Right renal pelvis (tissue), 4 donors: Measurements from ENCODE around the gene DCBLD2. TPM values are rescaled to one million over a fixed set of nuclear protein-coding genes. Genes with fewer than 3 reads are reported as not detected.

ENCODE experiments used
- DNase-seq, 4 donors: peaks; one replicate each; pipeline ENCODE4 v3.0.0-alpha.2; 2013; ENCODE audit warnings: low read depth in 4 of 4, low spot score in 3 of 4, missing footprints in 1 of 4
- polyA plus RNA-seq, 4 donors: library from polyadenylated mRNA; unstranded; fragments of 120-200 nt; gene quantifications; one replicate each; pipeline ENCODE4 v1.2.1, GENCODE V29; 2013; ENCODE audit not compliant: insufficient read length in 4 of 4

DCBLD2 gene
- polyA plus RNA-seq, 4 donors, result 42.8 to 57.7 (median 53.0) TPM

DNA sequence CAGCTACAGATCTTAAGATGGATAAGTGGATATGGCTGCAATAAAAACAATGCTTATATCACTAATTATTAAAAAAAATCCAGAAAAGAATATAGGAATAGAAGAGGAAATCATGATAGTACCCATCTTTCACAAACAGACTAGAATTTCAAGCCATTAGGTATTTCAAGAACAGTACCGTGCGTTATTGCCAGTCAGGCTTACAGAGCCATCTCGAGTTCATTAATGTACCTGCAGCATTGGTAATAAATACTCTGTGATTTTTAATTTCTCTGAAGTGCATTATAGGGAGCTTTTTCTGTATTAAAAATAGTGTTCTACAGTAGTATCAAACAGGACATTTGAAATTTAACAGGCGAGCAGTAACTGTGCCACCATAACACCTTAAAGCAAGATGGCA lies 102.7 kb downstream of the DCBLD2 start:
- DNase-seq, result no peak

DNA sequence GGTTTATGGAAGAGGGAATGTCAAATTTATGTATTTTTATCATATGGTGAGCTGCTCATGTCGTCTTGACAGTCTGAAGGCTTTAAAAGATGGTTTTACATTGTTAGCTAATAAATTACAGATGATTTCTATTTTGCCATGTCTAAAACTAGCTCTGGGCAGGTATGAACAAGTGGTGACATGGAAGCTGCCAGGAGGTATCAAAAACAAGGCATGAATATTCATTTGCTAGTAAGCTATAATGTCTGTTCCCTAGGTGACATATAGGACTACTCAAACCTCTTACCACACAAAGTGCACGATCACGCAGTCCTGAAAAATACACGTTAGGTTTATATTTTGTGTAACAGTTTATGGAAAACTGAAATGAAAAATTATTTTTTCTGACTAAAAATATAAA lies 103.6 kb downstream of the DCBLD2 start:
- DNase-seq, result no peak

DNA sequence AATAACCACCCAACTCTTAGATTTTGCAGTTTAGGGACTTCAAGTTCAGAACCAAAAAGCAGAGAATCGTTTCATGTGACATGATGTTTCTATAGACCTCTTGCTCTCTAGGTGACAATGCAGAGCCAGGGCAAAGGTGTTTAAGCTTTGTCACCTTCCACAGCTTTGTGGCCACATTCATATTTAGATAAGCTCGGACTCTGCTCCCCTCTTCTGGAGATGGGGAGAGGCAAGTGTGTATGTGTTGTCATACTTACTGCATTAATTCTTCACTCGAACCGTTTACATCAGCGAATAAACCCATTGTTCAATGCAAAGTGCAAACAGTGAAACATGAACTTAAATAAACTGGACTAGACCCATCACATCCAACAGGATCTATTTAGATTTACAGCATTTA lies 105.2 kb downstream of the DCBLD2 start:
- DNase-seq, result no peak

DNA sequence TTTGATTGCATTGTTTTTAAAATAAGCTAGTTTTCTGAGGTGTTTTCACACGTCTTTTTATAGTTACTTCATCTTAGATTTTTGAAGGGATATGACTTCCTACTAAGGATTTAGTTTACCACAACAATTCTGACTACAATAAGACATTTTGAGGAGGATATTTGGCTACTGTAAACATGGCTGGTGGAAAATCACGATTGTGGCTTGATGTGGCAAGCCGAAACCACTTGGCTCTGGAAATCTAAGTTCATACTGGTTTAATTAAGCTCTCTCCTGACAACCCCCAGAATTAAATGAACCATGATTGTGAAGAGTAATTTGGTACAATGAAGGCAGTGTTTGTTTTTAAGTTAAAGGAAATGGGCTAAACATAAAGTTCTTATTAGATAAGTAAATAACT lies 107.5 kb downstream of the DCBLD2 start:
- no peak for DNase-seq

DNA sequence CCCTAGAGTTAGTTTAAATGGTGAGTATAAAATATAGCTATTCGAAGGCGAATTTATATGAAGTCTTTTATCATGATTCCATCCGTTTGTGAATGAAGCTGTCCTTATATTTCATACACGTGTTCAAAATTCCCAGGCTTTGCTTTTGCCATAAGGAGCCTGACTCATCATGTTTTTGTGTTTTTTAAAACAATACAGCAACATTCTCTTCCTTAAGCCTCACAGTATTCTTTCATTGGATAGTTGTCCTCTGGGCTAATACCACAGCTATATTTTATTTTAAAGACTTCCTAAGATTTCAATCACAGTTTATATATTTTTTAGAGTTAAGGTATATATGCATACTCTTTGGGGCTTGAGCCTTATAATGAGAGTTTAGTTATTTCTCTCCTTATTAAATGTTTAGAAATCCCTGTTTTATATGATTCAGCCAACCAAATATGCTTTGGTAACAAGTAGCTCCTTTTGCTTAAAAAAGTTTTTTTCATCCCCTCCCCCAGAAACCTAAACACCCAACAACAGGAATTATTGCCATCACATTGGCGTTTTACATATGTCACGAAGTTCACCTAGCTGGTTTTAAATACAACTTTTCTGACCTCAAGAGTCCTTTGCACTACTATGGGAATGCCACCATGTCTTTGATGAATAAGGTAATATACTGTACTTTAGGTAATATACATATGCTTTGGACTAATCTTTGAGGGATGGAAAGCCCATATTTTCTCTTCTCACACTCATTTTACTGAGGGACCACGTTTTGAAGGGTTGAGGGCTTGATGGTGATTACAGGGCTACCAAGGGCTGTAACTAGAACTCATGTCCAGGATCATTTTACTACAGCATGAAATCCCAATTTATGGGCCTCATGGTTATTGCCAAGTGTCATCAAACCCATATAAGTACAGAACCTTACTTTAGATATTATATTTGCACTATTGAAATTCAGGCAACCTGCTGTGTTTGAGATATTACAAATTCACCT lies 109.9 kb downstream of the DCBLD2 start:
- DNase-seq, result no peak

DNA sequence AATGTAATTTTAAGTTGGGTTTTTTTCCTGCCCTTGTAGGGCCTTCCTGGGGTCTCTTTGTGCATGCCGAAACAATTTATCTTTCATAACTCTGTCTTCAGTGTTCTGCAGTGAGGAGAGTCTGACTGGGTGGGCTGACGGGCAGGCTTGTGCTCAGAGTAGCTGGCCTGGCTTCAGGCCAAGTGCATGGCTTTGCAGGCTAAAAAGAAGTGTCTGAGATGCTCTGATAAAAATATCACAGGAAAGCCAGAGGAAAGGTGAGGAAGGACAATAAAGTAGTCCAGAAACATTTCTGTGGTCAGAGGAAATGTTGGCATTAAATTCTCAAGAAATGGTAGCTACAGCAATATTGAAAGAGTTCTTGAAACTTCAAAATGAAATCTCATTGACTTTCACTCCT lies 112.8 kb downstream of the DCBLD2 start:
- DNase-seq, result no peak

DNA sequence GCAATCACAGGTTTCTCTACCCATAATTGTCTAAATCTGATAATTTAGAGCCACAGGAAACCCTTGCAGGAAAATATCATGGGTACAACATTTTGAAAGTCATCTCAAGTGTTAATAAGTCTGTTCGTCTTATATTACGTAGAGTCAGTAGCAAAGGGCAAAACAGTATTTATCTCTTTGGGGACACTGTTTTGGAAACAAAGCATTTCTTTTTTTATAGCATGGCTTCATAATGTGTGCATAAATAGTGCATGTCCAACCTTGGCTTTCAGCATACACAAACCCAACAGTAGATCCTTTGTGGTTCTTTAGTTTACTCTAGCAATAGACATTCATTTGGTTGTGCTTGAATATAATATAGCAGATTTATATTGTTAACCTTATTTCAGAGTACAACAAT lies 114.3 kb downstream of the DCBLD2 start:
- no peak for DNase-seq

DNA sequence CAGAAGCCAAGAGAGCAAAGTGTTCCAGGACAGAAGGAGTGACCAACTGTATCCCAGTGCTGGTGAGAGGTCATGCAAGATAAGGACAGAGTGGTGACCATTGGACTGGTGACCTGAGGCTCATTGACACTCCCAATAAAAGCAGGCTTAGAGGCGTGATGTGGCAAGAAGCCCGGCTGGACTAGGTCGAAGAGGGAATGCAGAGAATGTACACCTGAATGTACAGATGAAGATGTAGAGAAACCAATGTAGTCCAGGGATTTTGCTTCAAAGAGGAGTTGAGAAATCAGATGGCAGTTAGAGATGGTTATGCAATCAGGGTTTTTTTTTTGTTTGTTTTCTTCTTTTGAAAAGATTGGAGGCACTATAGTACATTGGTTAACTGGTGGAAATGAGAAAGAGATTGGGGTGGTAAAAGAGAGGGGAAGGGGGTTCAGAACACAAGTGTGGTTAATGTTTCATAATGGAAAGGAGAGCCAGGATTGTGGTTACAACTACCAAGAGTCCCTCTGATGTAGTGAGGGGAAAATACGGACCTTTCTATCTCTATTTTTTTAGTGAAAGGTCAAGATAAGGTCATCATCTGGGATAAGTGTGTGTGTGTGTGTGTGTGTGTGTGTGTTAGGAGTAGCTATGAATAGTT lies 115.0 kb downstream of the DCBLD2 start:
- DNase-seq, result no peak

DNA sequence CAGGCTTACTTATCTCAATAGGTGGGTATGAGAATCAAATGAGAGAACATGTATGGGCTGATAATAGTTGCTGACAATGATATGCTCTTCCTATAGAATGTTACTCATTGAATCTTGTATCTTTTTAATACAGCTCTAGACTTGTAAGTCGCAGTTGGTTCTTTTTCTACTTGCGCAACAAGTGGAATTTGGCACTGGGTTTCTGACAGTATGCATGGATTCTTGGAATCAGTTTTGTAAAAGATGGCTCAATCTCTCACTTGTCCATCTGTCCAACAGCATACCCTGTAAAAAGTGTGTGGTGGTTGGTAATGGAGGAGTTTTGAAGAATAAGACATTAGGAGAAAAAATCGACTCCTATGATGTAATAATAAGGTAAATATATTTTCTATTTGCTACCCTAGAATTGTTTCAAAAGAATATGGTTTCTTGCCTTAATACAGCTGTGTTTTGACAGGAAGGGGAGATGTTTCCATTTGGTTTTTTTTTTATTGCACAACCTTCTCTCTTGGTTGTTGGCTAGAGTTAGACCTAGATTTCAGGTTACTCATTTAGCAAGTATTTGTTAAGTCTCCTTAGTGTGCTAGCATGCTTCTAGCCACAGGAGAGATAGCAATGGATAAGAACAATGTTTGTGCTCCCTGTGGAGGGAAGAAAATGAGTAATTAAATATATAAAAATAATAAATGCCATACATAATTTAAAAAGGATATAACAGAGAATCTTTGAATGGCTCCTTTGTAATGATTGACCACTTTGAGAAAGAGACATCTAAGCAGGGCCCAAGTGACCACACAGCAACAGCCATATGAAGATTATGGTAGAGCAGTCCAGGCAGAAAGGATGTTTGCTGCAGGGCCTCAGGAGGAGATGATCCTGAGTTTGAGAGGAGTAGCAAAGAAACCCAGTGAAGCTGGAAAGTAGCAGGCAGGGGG lies 116.6 kb downstream of the DCBLD2 start:
- no peak for DNase-seq

DNA sequence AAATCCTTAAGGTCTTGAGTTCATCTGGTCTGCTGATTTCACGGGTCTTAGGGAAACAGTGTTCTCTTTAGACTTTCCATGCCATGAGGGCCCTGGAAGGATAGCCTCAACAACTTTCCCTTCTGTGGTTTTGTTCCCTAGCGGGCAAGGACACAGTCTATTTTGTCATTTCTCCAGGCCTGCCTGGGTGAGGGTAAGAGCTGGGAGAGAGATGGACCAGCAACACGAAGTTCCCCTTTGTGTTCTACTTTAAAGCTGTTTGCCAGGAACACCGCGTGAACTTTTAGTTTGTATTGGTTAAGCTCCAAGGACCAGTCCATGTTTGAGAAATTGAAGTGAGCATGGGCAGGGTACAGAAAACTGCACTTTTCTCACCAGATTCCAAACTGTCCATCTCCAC lies 117.5 kb downstream of the DCBLD2 start:
- no peak for DNase-seq

DNA sequence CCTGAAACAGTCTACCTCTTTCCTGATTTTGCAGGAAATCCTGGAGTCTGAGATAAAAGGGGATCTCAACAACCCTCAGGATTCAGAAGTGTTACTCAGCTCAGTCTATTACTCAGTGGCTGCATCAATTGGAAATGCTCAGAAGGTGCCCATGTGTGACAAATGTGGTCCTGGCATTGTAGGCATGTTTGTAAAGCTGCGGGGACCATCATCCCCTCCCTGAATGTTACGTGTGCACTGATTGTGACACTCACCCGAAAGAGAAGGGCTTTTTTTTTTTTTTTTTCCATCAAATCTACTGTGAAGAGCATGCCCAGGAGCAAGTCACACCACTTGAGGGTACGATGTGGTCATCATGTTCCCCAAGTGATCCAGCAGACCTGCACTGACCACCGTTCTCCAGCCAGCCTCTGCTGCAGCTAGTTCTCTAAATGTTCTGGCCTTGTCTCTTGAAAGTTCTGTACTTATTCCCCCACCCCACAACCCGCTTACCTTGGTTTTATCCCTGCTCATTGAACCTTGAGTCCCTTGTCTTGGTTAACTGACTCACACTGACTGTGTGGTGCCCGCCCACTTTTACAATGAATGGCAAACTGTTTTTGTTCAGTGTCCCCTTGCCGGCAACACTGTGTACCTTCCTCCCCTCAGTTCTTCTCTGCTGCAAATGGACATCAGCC lies 118.5 kb downstream of the DCBLD2 start:
- no peak for DNase-seq

DNA sequence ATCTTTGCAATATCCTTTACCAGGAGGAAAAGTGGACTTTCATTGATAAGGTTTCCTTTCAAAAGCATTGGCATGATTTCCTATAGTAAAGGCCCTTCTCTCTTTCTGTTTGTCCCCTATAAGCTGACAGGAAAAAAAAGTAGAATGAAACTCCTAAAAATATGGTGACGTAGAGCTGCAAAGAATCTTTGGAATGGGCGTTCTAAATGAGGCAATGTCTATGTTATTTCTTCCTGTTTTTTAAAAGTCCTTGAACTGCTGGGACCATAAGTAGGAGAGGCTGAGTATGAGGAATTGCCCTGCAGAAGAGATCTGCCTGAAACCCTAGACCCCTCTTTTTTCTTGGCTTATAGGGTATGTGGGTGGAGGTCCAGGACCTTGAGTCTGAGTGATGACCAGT lies 121.2 kb downstream of the DCBLD2 start:
- DNase-seq, result no peak

DNA sequence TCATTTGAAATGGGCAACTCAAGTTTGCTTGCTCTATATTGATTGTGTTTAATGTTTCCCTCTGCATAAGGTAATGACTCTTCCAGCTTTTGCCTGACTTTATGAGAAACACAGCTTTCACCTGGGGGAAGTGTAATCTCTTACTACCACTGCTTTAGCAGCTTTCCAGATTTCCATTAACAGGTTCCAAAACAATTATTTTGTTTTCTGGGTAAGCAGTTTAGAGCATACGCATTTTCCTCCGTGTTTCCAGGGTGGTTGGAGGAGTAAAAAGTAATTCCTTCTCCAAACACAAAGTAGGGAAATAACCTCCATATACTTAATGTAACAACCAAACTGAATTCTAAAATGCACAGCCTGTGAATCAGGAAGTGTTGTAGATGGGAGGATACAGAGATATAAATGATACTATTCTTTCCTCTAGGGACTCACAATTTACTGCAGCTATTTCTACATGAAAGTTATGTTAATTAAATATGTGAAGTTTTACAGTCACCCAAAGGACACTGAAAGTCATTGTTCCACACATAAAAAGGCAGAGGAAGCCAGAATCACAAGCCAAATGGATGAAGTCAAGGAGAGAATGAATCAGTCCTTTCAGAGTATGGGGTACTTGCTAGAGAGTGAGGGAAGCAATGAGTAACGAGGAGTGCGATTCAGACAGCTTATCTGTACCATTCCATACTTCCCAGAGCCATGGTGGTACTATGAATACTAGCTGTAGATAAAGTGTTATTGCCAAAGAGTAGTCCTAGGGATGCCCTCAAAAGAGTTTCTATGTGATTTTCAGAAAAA lies 121.8 kb downstream of the DCBLD2 start:
- no peak for DNase-seq

DNA sequence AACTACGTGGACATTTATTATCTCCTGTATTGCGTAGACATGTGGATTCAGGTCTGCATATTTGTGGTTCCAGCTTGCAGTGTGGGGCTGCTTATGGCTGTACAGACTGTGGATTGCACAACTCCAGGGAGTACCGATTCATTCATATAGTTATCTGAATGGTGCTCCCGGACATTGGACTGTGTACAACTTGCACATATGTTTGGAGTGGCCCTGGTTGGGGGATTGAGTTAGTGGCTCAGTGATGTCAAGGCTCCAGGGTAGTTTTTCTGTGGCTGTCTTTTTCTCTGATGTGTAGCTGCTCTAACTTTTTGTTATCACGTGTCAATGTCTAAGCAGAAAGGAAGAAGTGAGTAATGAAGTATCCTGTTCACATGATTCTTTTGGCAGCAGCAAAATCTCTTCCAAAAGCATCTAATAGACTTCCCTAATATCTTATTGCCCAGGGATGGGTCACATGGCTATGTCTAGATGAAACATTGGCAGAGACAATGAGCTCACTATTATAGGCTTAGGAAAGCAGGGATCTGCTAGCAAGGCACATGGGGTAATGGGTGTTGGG lies 122.6 kb downstream of the DCBLD2 start:
- no peak for DNase-seq

DNA sequence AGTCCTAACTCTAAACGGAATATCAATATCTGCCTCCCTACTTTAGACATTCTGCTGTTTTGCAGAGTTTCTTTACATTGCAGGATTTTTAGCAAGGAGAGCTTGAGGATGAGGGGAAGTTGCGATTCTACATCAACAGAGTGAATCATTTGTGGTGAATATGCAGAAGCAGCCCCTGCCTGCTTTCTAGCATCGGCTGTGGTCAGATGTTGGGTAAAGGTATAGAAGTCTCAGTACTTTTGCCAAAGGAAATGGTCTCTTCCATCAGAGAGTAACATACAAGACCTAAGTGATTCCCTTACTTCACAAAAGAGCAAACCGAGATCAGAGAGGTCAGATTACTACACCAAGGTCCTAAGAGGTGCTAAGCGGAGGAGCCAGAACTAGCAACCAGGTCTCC lies 123.1 kb downstream of the DCBLD2 start:
- DNase-seq, result no peak

DNA sequence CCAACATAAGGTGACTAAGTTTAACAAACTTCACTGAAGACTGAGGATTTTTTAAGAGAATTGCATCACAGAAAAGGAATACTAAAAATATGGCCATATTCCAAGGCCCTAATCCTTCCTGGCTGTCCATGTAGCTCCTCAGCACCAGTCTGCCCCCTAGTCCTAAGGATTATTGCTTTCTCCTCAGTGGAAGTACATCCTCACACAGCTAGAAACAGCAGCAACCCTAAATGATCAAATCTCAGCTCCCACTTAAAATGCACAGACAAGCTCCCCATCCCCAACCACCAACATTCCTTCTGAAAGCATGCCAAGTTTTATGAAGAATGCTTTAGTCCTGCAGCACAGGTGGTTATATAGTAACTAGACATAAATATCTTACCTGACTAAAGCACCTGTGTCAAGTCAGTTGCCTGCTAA lies 123.7 kb downstream of the DCBLD2 start:
- DNase-seq, result no peak

DNA sequence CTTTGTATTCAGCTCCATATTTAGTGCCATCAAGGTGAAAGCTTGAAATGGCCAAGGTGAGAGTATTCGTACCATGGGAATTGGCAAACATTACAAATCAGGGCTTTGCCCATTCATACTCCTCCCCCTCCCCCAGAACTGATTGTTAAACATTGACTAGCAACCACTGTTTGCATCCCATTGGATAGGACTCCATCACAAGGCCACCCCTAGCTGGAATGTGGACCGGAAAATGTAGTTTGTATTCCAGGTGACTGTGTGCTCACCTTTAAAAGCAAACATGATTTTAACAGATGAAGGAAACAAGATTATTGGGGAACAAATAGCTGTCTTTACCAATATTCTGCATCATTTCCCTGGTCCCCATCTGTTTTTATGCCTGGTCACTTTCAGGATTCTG lies 124.2 kb downstream of the DCBLD2 start:
- no peak for DNase-seq

DNA sequence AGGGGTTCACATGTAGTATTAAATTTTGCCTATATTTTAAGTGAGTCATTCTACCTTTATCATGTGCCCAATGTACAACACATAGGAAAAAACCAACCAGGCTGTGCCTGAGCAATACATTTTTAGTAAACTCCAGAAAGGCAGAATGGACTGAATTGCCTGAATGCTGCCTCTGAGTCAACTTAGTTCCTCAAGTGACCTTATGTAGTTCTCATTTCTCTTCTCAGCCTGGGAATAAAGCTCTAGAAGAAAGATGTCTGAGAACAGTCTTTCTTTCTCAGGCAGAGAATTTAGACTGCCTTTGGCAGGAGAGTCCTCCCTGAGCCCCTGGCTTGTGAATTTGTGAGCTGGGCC lies 125.4 kb downstream of the DCBLD2 start:
- DNase-seq, result no peak

DNA sequence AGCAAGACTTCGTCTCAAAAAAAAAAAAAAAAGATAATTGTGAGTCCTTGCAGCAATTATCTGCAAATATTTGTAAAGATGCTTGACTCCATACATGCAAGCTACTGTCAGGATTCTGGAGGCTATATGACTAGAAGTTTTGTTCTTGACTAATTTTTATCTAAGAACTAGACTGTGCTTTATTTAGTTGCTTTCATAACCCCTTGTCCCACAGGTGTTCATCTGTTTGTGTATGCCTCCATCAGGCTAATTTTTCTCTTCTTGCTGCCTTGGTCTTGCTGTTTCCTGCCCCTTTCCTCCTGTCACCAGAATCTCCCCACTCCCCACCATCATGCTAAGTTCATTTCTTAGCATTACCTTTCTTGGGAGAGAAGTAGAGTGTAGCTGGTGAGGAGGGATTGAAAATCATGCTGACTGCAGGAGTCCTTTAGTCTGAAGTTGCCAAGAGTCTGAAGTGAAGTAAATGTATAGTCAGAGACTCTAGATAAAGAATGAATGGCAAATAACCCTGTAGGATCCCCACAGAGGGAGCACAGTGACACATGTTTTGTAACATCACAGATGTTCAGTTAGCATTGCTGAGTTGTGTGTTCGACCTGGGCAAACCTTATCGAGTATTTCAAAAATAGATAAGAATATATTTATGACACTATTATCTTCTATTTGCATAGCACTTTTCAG lies 125.9 kb downstream of the DCBLD2 start:
- no peak for DNase-seq
